Measurements from ENCODE around the gene HINFP. TPM values are rescaled to one million over a fixed set of nuclear protein-coding genes. Genes with fewer than 3 reads are reported as not detected.

Gene HINFP
- total and polyA plus RNA-seq, 4 donors, result 6.4 to 14.3 (median 8.3) TPM

- Histone ChIP-seq H3K27ac (ENCODE audit: low read depth in 1 of 2, low read length in 2 of 2) (no peak overlapping the region), H3K9me3 (ENCODE audit: control insufficient read depth in 4 of 4, low read length in 3 of 4) (no peaks in the 10 kb centered on the region), H3K4me1 (ENCODE audit: control insufficient read depth in 4 of 4, insufficient read depth in 4 of 4, low read length in 3 of 4) (peaks cover 5 to 17% (median 10%) of the 10 kb centered on the region in 4 donors), H3K9ac (ENCODE audit: low read depth in 1 of 2, low read length in 2 of 2) (no peak overlapping the region), H3K4me3 (ENCODE audit: low read depth in 1 of 3, low read length in 3 of 3) (no peak overlapping the region), H3K36me3 (ENCODE audit: control insufficient read depth in 4 of 4, insufficient read depth in 3 of 4, low read depth in 1 of 4, low read length in 3 of 4) (peaks cover 0 to 6% (median 2%) of the 10 kb centered on the region in 4 donors), H3K27me3 (ENCODE audit: control insufficient read depth in 4 of 4, insufficient read depth in 4 of 4, low read length in 3 of 4) (no peaks in the 10 kb centered on the region)
- TF ChIP-seq RAD21 (IDR thresholded peaks at IDR 0.05), result no peak
- no peak for TF ChIP-seq CTCF (IDR thresholded peaks at IDR 0.05; ENCODE audit: low read depth, low read length, missing input control)
- DNase-seq (ENCODE audit: low spot score), result no peak
- WGBS, result 92% methylated on average over 6 of the region's 6 CpGs
Measured at GRCh38 chr11:119087123-119087522, 34.3 kb upstream of the HINFP start.

- no peak overlapping the region for H3K27ac ChIP-seq (ENCODE audit: low read depth in 1 of 2, low read length in 2 of 2)
- H3K9me3 ChIP-seq (ENCODE audit: control insufficient read depth in 4 of 4, low read length in 3 of 4), result no peaks in the 10 kb centered on the region
- DNase-seq (ENCODE audit: low spot score), result peak; percentile 91
- peaks cover 0 to 6% (median under 1%) of the 10 kb centered on the region in 4 donors for H3K36me3 ChIP-seq (ENCODE audit: control insufficient read depth in 4 of 4, insufficient read depth in 3 of 4, low read depth in 1 of 4, low read length in 3 of 4)
- TF ChIP-seq MAX (IDR thresholded peaks at IDR 0.05) (no peak), HNF4A (conservative IDR thresholded peaks at IDR 0.05) (no peak), ZBTB33 (IDR thresholded peaks at IDR 0.05) (no peak), SP1 (IDR thresholded peaks at IDR 0.05) (no peak), EGR1 (IDR thresholded peaks at IDR 0.05; ENCODE audit: low read depth in 2 of 2) (no peak), FOXA1 (IDR thresholded peaks at IDR 0.05) (no peak), HNF4G (IDR thresholded peaks at IDR 0.05) (no peak), RXRA (IDR thresholded peaks at IDR 0.05) (no peak), GABPA (IDR thresholded peaks at IDR 0.05 in 1 of 2, conservative IDR thresholded peaks at IDR 0.05 in 1 of 2) (no peak)
- peaks cover 5 to 19% (median 10%) of the 10 kb centered on the region in 4 donors for H3K4me1 ChIP-seq (ENCODE audit: control insufficient read depth in 4 of 4, insufficient read depth in 4 of 4, low read length in 3 of 4)
- no peak overlapping the region for H3K9ac ChIP-seq (ENCODE audit: low read depth in 1 of 2, low read length in 2 of 2)
- WGBS, result 94% methylated on average over 2 of the region's 2 CpGs
- no peaks in the 10 kb centered on the region for H3K27me3 ChIP-seq (ENCODE audit: control insufficient read depth in 4 of 4, insufficient read depth in 4 of 4, low read length in 3 of 4)
- no peak overlapping the region for H3K4me3 ChIP-seq (ENCODE audit: low read depth in 1 of 3, low read length in 3 of 3)
Measured at GRCh38 chr11:119087747-119088241, 33.6 kb upstream of the HINFP start.

- peaks cover 5 to 25% (median 14%) of the 10 kb centered on the region in 4 donors for H3K4me1 ChIP-seq (ENCODE audit: control insufficient read depth in 4 of 4, insufficient read depth in 4 of 4, low read length in 3 of 4)
Measured at GRCh38 chr11:119088406-119088805, 33.0 kb upstream of the HINFP start.

More at GRCh38 chr11:119088406-119088805, 33.0 kb upstream of the HINFP start:
- Histone ChIP-seq H3K4me3 (ENCODE audit: low read depth in 1 of 3, low read length in 3 of 3) (no peak overlapping the region), H3K9me3 (ENCODE audit: control insufficient read depth in 4 of 4, low read length in 3 of 4) (no peaks in the 10 kb centered on the region), H3K36me3 (ENCODE audit: control insufficient read depth in 4 of 4, insufficient read depth in 3 of 4, low read depth in 1 of 4, low read length in 3 of 4) (peaks cover 0 to 6% (median under 1%) of the 10 kb centered on the region in 4 donors), H3K27ac (ENCODE audit: low read depth in 1 of 2, low read length in 2 of 2) (no peak overlapping the region), H3K9ac (ENCODE audit: low read depth in 1 of 2, low read length in 2 of 2) (no peak overlapping the region), H3K27me3 (ENCODE audit: control insufficient read depth in 4 of 4, insufficient read depth in 4 of 4, low read length in 3 of 4) (no peaks in the 10 kb centered on the region)
- no peak for TF ChIP-seq ZBTB33 (IDR thresholded peaks at IDR 0.05)
- TF ChIP-seq FOXA1 (IDR thresholded peaks at IDR 0.05), result no peak
- no peak for DNase-seq (ENCODE audit: low spot score)
- WGBS, result 96% methylated on average over 9 of the region's 9 CpGs
